ENCODE results near the gene MMP11. TPM values are rescaled to one million over a fixed set of nuclear protein-coding genes. Genes with fewer than 3 reads are reported as not detected.

Gene MMP11
- total and polyA plus RNA-seq, 2 experiments from 2014 or later = 5.3 to 17.4 TPM

GRCh38 chr22:23820748-23821211 is 48.1 kb downstream of the MMP11 start (continued):
- no peak for TF ChIP-seq ZNF462 (CRISPR knock-in tag; IDR thresholded peaks at IDR 0.05)

- H3K27ac ChIP-seq (ENCODE audit: low read depth) = no peak overlapping the region
- H3K4me2 ChIP-seq = no peak overlapping the region
- no peaks in the 10 kb centered on the region for H3K4me1 ChIP-seq (ENCODE audit: insufficient read depth)
- DNase-seq (ENCODE audit: low spot score) (no peak), ATAC-seq (no peak)
- peaks cover 11% of the 10 kb centered on the region; the same call in 2 of the 3 replicates for H3K4me1 Mint-ChIP-seq
- no peak overlapping the region for H2AFZ ChIP-seq
- H3K9me3 Mint-ChIP-seq = no peaks in the 10 kb centered on the region; the same call in 2 of the 3 replicates
- H3K27me3 ChIP-seq (ENCODE audit: insufficient read depth) = no peaks in the 10 kb centered on the region
- H3K36me3 Mint-ChIP-seq (ENCODE audit: low read depth) = peaks cover 95% of the 10 kb centered on the region
- peaks cover 42% of the 10 kb centered on the region for H3K36me3 ChIP-seq (ENCODE audit: insufficient read depth)
- H3K27me3 Mint-ChIP-seq (ENCODE audit: insufficient read depth, low read depth, poor library complexity) = peaks cover 26% of the 10 kb centered on the region
- H3K79me2 ChIP-seq (replicated peaks; ENCODE audit: insufficient read depth) = no peaks in the 10 kb centered on the region
- H3K9me2 ChIP-seq (ENCODE audit: insufficient read depth) = no peaks in the 10 kb centered on the region
- no peaks in the 10 kb centered on the region for H3F3A ChIP-seq (replicated peaks; ENCODE audit: low read depth)
- H3K4me3 ChIP-seq = no peak overlapping the region
- H3K27ac Mint-ChIP-seq = no peak overlapping the region; the same call in none of the 2 replicates
- H3K4me3 Mint-ChIP-seq = no peak overlapping the region
- no peaks in the 10 kb centered on the region for H4K20me1 ChIP-seq (replicated peaks; ENCODE audit: insufficient read depth)
- TF ChIP-seq REST (IDR thresholded peaks at IDR 0.05; ENCODE audit: unreplicated experiment) (no peak), ZNF114 (CRISPR knock-in tag; IDR thresholded peaks at IDR 0.05) (no peak), NANOG (IDR thresholded peaks at IDR 0.05; ENCODE audit: borderline replicate concordance) (no peak), EZH2phosphoT487 (IDR thresholded peaks at IDR 0.05; ENCODE audit: unreplicated experiment) (no peak), EZH2 (IDR thresholded peaks at IDR 0.05; ENCODE audit: low read depth, unreplicated experiment) (no peak)
Measured at GRCh38 chr22:23822101-23822671, 49.5 kb downstream of the MMP11 start.
